ENCODE results near the gene NRXN3.
"Not testable (repeated sequence)": the region's sequence is repeated elsewhere in the genome, so short reads cannot be mapped to it uniquely, and the experiment has no call there.

NRXN3 gene

DNA sequence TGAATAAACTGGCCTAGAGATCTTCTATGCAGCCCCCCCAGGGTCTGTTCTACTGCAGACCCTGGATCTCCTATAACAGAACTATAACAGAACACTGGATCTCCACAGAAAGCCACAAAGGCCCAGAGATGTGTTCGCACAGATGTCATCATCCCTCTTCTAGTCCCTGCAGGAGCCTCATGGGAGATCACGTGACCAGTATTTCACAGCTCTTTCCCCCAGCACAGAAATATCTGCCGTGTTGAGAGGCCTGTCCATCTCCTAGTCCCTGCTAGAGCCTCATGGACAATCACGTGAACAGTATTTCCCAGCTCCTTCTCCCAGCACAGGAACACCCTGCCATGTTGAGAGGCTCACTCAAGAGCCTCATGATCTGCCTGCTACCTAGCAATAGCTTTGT lies 331.7 kb downstream of the NRXN3 start:
- DNase-seq: no peak

GRCh38 chr14:78508023-78508422 lies 337.9 kb downstream of the NRXN3 start:
- DNase-seq: no peak

DNA sequence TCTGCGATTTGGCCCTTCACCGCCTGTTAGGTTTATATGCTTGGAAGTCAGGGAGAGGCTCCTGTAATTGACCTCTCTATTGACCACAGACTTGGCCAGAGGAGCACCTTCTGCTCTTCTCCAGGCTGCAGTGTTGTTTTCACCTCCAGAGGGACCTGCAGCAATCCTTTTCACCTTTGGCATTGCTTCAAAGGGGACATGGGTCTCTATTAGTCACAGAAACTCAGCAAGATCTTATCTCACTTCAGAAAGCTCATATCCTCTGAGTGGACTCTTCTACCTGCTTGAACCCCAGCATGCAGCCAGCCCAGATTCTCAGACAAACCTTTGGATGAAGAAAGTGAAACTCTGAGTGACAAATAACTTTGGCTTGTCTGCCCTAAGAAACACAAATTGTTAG lies 339.3 kb downstream of the NRXN3 start:
- DNase-seq: no peak

- no peak for DNase-seq
These were observed 341.8 kb downstream of the NRXN3 start for GRCh38 chr14:78512021-78512420.

- peak in 1 of 2 donors; percentile 1 for DNase-seq
These were observed 349.7 kb downstream of the NRXN3 start for GRCh38 chr14:78519863-78520262.

DNA sequence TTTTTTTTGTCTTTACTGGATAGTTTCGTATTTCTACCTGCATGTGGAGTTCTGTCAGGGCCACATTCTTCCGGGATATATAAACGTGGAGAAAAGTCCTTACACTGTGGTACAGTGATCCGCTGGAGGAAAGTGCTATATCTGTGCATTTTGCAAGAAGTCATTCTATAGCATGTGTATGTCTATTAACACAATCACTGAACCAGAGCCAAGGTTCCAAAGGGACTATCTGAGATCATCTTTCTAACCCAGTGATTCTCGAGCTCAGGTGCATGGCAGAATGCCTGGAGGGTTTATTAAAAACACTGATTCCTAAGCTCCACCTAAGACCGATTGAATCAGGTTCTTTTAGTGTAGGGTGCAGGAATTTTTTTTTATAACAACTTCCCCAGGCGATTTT lies 354.0 kb downstream of the NRXN3 start:
- no peak for DNase-seq

DNA sequence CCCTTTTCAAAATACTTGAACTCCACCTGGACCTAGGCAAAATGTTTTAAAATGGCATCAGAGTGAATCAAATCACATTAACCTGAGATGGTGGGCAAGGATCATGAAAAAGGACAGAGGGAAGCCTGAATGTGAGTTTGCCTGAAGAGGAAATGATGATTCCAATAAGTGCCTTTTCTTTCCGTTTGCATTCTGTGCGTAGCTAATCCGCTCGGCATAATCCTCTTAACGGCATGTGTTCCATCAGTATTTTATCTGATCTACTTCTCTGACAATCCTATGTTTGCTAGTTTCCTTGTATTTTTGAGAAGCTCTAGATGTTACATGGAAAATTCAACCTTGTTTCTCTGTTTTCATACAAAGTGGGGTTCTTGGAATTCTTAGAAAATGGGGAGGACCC lies 354.6 kb downstream of the NRXN3 start:
- DNase-seq: no peak

DNA sequence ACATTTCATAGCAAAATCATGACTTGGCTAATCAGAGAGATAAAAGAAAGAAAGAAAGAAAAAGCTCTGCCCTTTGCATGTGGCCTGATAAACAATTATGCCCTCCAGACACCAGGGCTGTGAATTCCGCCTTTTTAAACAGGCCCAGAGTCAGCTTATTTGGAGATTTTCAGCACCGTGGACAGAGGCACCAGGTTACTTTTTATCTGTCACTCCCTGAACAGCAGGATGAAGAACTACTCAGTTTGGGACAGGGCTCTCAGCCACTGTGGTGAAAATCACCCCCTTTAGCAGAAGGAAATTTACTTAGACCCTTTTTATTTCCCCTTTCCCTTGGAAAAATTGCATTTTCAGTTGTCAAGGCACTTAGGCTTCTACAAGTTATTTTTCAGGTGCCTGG lies 359.9 kb downstream of the NRXN3 start:
- DNase-seq: no peak

DNA sequence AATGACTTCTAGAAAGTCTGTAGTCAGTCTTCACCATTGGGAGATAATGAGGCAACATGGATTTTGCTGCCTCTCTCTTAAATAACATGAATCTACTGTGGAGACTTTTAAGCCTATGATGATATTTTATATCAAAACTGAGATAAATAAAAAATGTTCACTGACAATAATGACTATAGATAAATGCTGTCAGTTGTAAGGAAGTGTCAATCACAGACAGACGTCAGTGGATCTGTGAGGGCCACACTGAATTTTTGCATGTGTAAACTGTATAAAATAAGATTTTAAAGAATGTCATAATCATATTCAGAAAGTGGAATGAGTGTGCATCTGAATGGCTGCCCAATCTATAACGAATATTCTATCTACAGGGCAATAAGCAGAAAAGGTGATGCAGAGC lies 364.0 kb downstream of the NRXN3 start:
- DNase-seq: no peak

DNA sequence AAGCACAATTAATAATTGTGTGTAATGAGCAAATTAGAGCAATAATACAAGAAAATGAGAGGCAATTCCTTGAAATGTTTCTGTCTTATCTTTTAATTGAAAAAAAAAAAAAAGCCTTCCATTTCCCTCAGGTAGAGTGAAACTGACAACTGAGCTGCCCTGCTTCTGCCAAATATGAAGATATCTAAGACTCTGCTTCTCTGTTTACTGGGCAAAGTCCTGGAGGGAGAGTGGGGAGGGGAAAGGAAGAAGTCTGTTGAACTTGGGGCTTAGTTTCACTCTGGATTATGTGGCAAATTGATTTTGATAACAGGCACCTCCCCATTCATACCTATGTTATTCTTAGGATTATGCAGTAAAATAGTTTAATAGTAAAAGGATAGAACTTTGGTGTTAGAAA lies 364.9 kb downstream of the NRXN3 start:
- DNase-seq: no peak

- DNase-seq: not testable (repeated sequence)
These were observed 371.6 kb downstream of the NRXN3 start for GRCh38 chr14:78541788-78542187.

- no peak for DNase-seq
These were observed 373.3 kb downstream of the NRXN3 start for GRCh38 chr14:78543433-78543832.

DNA sequence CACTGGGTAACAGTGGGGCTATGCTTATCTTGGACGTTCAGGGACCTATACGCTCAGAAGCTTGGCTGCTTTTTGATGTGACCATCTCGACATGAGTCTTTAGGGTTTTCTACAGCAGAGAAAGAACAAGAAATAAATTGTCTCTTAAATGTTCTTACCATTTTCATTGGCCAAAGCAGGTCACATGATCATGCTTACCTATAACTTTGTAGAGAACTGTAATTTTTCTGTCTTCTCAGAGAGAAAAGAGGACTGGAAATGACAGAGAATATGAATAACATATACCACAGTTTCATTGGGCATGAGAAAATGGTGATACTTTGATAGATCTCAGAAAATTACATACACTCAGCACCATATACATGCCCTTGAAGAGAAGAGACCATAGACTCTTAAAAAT lies 390.9 kb downstream of the NRXN3 start:
- DNase-seq: no peak

- DNase-seq: peak; percentile 27 to 40
These were observed 396.1 kb downstream of the NRXN3 start for GRCh38 chr14:78566026-78566858.

GRCh38 chr14:78566859-78567172 lies 396.6 kb downstream of the NRXN3 start:
- DNase-seq: no peak

DNA sequence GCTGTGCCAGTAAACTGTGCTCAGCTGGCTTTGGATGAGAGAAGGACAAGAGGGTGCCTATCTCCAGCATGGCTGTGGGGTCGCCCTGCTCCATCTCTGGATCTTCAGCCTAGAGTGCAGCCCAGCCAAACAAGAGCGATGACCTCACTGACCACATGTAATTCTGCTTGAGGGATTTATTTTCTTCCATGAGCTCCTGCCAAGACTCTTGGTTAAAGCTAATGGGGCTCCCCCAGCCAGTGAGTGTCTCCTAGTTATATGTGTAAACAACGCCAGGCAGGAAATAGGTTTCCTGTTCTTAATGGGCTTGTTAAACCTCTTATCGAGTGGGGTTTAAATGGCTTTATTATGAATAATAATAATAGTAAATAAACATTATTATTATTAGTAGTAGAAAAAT lies 397.2 kb downstream of the NRXN3 start:
- DNase-seq: no peak

DNA sequence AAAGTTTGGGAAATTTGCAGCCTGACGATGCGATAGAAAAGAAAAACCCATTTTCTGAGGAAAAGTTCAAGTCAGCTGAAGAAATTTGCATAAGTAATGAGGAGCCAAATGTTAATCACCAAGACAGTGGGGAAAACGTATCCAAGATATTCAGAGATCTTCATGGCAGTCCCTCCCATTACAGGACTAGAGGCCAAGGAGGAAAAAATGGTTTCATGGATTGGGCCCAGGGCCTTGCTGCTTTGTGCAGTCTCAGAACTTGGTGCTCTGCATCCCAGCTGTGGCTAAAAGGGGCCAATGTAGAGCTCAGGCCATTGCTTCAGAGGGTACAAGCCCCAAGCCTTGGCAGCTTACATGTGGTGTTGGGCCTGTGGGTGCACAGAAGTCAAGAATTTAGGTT lies 403.6 kb downstream of the NRXN3 start:
- not testable (repeated sequence) for DNase-seq

DNA sequence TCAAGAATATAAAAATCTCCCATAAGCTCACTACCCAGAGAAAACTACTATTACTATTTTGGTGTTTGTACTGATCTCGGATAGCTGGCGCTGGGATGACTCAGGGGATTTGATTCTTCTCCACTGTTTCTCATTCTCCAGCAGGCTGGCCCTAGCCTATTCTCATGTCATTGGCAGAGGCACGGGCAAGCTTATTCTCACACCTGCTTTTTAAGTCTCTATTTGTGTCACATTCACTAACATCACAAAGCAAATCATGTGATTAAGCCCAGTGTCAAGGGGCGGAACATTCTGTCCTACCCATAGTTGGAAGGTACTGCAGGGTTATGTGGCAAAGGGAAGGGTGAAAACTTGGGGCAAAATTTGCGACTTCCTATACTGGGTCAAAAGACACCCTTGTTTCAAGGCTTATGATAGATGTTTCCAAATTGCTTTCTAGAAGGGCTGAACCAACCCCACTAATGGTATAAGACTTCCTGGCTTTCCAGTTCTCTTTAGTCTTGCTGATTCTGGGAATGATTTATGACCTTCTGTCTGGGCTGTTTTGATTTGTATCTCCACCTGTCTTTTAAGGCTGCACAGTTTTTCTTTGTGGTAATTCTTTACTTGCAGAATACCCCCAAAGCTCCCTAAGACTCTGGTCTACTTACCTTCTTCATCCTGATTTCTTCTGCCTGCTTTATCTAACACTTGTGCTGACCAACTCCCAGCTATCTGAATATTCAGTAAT lies 406.4 kb downstream of the NRXN3 start:
- no peak for DNase-seq

DNA sequence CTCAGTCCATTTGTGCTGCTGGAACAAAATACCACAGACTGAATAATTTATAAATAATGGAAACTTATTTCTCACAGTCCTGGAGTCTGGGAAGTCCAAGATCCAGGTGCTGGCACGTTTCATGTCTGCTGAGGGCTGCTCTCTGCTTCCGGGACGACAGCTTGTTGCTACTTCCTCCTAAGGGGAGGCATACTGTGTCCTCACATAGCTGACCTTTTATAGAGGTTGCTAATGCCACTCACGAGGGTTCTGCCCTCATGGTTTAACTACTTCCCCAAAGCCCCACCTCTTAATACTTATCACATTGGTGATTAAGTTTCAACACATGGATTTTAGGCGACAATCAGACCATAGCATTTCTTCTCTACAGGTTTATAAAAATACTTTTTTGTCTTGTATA lies 411.1 kb downstream of the NRXN3 start:
- DNase-seq: no peak

DNA sequence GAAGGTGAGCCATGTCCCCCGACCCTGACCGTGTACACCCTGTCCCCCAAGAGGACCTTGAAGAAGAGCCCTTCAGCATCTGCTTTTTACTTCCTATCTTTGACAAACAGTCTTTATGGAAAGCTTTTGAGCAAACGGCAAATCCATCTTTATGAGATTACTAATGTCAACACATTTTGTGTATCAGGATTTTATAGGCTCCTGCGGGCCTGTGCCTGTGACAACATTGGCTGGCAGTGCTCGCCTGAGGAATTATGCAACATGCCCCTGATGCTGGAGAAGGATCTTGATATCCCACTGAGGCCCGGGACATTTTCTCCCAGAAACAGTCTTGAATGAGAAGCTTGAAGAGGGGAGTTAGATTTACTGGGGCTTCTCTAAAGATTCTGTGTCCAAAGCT lies 416.5 kb downstream of the NRXN3 start:
- DNase-seq: no peak

DNA sequence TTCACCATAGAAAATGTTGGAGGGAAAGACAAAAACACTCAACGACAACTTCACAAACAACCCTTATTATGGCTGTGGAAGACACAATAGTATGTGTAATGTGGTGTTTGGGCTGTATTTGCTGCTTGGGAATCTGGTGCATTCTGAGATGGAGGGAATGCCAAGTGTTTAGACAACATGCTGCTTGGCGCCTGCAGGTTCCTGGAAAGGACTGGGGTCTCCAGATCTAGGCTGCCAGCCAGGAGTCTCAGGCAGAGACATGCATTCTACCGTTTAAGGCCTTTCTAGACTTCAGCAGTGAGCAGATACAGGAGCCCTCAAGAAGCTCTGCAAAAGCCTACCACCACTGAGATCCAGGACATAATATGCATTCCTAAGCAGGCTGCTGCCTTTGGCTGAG lies 418.7 kb downstream of the NRXN3 start:
- DNase-seq: no peak

GRCh38 chr14:78592616-78593219 lies 422.5 kb downstream of the NRXN3 start:
- no peak for DNase-seq

GRCh38 chr14:78593949-78594348 lies 423.8 kb downstream of the NRXN3 start:
- no peak for DNase-seq

DNA sequence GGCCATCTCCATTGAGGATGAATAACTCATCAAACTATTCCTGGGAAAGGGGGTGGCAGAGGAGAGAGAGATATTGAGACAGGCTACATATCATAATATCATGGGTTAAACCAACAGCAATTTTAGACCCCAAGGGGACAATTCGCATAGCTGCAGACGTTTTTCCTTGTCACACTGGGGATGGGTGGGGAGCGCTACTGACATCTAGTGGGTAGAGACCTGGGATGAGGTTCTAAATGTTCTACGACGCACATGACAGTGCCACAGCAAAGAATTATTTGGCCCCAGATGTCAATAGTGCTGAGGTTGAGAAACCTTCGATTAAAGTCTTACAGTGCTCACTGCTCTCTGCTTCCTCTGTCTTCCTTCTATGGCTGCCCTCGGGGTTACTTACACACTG lies 425.6 kb downstream of the NRXN3 start:
- no peak for DNase-seq
